Ascending aorta (tissue), 2 donors: Measurements from ENCODE around the gene CARMIL3. TPM values are rescaled to one million over a fixed set of nuclear protein-coding genes. Genes with fewer than 3 reads are reported as not detected.

Experiments used
- DNase-seq, 2 donors: peaks; one replicate each; pipeline ENCODE4 v3.0.0-alpha.2; 2019; ENCODE audit warnings: low spot score in 2 of 2
- H3K27ac ChIP-seq, 2 donors: fragments of 200-600 bp; sonication (generic); one replicate each; pipeline ENCODE4 v1.5.1; 2016 to 2017; ENCODE audit warnings: mild to moderate bottlenecking in 1 of 2
- H3K27me3 ChIP-seq: fragments of 200-600 bp; sonication (generic); one replicate; pipeline ENCODE4 v1.5.1; 2017
- H3K36me3 ChIP-seq, 2 donors: fragments of 200-600 bp; sonication (generic); one replicate each; pipeline ENCODE4 v1.5.1; 2016
- H3K4me1 ChIP-seq, 2 donors: fragments of 200-600 bp; sonication (generic); one replicate each; pipeline ENCODE4 v1.5.1; 2016 to 2017; ENCODE audit warnings: mild to moderate bottlenecking in 1 of 2
- H3K4me3 ChIP-seq, 2 donors: fragments of 200-600 bp; sonication (generic); one replicate each; pipeline ENCODE4 v1.5.1; 2016 to 2017; ENCODE audit warnings: mild to moderate bottlenecking in 1 of 2
- H3K9me3 ChIP-seq, 2 donors: fragments of 200-600 bp; sonication (generic); one replicate each; pipeline ENCODE4 v1.5.1; 2016
- CTCF ChIP-seq, 3 experiments: fragments of 200-600 bp in 2 of 3; fragments of 450-650 bp in 1 of 3; sonication (generic) in 2 of 3; IDR thresholded peaks; one replicate each; pipeline ENCODE4 v1.5.1; 2016 to 2019; ENCODE audit warnings: antibody characterized with exemption in 3 of 3, mild to moderate bottlenecking in 1 of 3, moderate library complexity in 1 of 3
- intact Hi-C: fragments of 100-400 bp; cut with DNase I; formaldehyde crosslinking; loops from one replicate; pipeline ENCODE4 v1.15.1; 2023
- total RNA-seq: library from RNA; depleted of rRNA; stranded (reverse); fragments of >200 nt; gene quantifications from one replicate; pipeline ENCODE4 v1.1.0, GENCODE V29; 2016

Gene CARMIL3
- total RNA-seq, 1 donor from 2014 or later: not detected

- Histone ChIP-seq H3K9me3 (no peaks in the 10 kb centered on the region), H3K36me3 (no peaks in the 10 kb centered on the region), H3K27ac (no peak overlapping the region), H3K4me1 (peaks cover 4% of the 10 kb centered on the region in 2 donors), H3K27me3 (no peaks in the 10 kb centered on the region), H3K4me3 (peak overlapping the region; percentile 74 to 82)
- no peak for DNase-seq
- intact Hi-C loops: no loop called here
- TF ChIP-seq CTCF (IDR thresholded peaks at IDR 0.05): no peak
These were observed 30.0 kb downstream of the CARMIL3 start for GRCh38 chr14:24081739-24082211.

GRCh38 chr14:24082411-24083080, 30.7 kb downstream of the CARMIL3 start:
- no peaks in the 10 kb centered on the region for H3K36me3 ChIP-seq
- no peaks in the 10 kb centered on the region for H3K27me3 ChIP-seq
- no peak for DNase-seq
- no peak overlapping the region for H3K4me3 ChIP-seq
- no peaks in the 10 kb centered on the region for H3K9me3 ChIP-seq
- H3K4me1 ChIP-seq: peaks cover 4% of the 10 kb centered on the region in 2 donors
- no peak overlapping the region for H3K27ac ChIP-seq
- intact Hi-C loops: no loop called here
- TF ChIP-seq CTCF (IDR thresholded peaks at IDR 0.05): no peak

- H3K36me3 ChIP-seq: no peaks in the 10 kb centered on the region
- intact Hi-C loops: no loop called here
These were observed 31.7 kb downstream of the CARMIL3 start for GRCh38 chr14:24083462-24083861.

GRCh38 chr14:24084440-24084839, 32.6 kb downstream of the CARMIL3 start:
- Histone ChIP-seq H3K9me3 (no peaks in the 10 kb centered on the region), H3K27me3 (no peaks in the 10 kb centered on the region), H3K36me3 (no peaks in the 10 kb centered on the region), H3K27ac (no peak overlapping the region), H3K4me3 (no peak overlapping the region), H3K4me1 (peaks cover 4% of the 10 kb centered on the region in 2 donors)
- intact Hi-C loops: no loop called here
- DNase-seq: no peak
- no peak for TF ChIP-seq CTCF (IDR thresholded peaks at IDR 0.05)

More at GRCh38 chr14:24083462-24083861, 31.7 kb downstream of the CARMIL3 start:
- Histone ChIP-seq H3K4me3 (no peak overlapping the region), H3K9me3 (no peaks in the 10 kb centered on the region), H3K27ac (no peak overlapping the region), H3K4me1 (peaks cover 4% of the 10 kb centered on the region in 2 donors), H3K27me3 (no peaks in the 10 kb centered on the region)
- no peak for TF ChIP-seq CTCF (IDR thresholded peaks at IDR 0.05)
- DNase-seq: no peak

- H3K27me3 ChIP-seq: no peaks in the 10 kb centered on the region
These were observed 33.4 kb downstream of the CARMIL3 start for GRCh38 chr14:24085215-24085614.

More at GRCh38 chr14:24085215-24085614, 33.4 kb downstream of the CARMIL3 start:
- Histone ChIP-seq H3K9me3 (no peaks in the 10 kb centered on the region), H3K27ac (no peak overlapping the region), H3K4me1 (peaks cover 4% of the 10 kb centered on the region in 2 donors), H3K36me3 (no peaks in the 10 kb centered on the region), H3K4me3 (no peak overlapping the region)
- no peak for DNase-seq
- no peak for TF ChIP-seq CTCF (IDR thresholded peaks at IDR 0.05)
- intact Hi-C loops: no loop called here
